K562 (cell line): ENCODE measurements around the gene GPR55. TPM values are rescaled to one million over a fixed set of nuclear protein-coding genes. Genes with fewer than 3 reads are reported as not detected.

ENCODE experiments used
- ATAC-seq: fragments of 200-7000 bp; cut with Tn5 transposase; 3 replicates; pipeline ENCODE4 v1.9.1; 2020; ENCODE audit warnings: moderate library complexity
- BruUV-seq: library from RNA; stranded (reverse); fragments of 400-500 nt; replicated peaks from 2 replicates; lab custom pipeline; 2021; lab: Mats Ljungman, UMichigan
- CTCF ChIA-PET: fragments of 300-600 bp; formaldehyde crosslinking; extraction: SDS; loops from one replicate; lab custom pipeline; 2021; ENCODE audit warnings: low intra/inter-chr PET ratio; lab: Yijun Ruan, JAX
- POLR2A ChIA-PET: fragments of 300-600, 350-650 bp; sonication (Branson Sonifier 250); formaldehyde crosslinking; extraction: SDS; loops from one replicate; lab custom pipeline; 2021; ENCODE audit warnings: antibody characterized with exemption, inconsistent platforms; lab: Yijun Ruan, JAX
- DNase-seq, 4 experiments: peaks; one replicate each; pipeline versions ENCODE4 v3.0.0 to v3.0.0-alpha.2; 2011 to 2018; ENCODE audit warnings: low spot score in 3 of 4, mixed read lengths in 3 of 4; ENCODE audit errors: extremely low read depth in 1 of 4
- FAIRE-seq: peaks from 2 replicates; lab custom pipeline; 2011; peaks lifted over from hg19 to GRCh38; lab: Jason Lieb, UNC
- H2AFZ ChIP-seq: 2 replicates; pipeline ENCODE4 v1.6.0; 2011; ENCODE audit warnings: low read depth, low read length, control low read depth, inconsistent platforms
- H3K27ac ChIP-seq: fragments of 200-600 bp; 3 replicates; pipeline ENCODE4 v1.8.0; 2011; ENCODE audit warnings: low read depth, mild to moderate bottlenecking, control low read depth, inconsistent platforms, low read length, moderate library complexity, mixed read lengths; ENCODE audit errors: extremely low read depth
- H3K27me3 ChIP-seq, 2 experiments: fragments of 300-600 bp in 1 of 2; 2 replicates in 1 of 2; 3 replicates in 1 of 2; pipeline versions ENCODE4 v1.6.0 to v1.8.0; 2011; ENCODE audit warnings: inconsistent platforms in 2 of 2, low read length in 2 of 2, mild to moderate bottlenecking in 1 of 2, mixed read lengths in 1 of 2, moderate library complexity in 1 of 2; ENCODE audit not compliant: control insufficient read depth in 2 of 2, insufficient read depth in 2 of 2
- H3K36me3 ChIP-seq: fragments of 300-600 bp; 3 replicates; pipeline ENCODE4 v1.8.0; 2011; ENCODE audit warnings: mild to moderate bottlenecking, low read length, inconsistent platforms; ENCODE audit not compliant: control insufficient read depth, insufficient read depth
- H3K4me1 ChIP-seq, 2 experiments: fragments of 200-600 bp in 1 of 2; replicated peaks in 1 of 2; 2 replicates in 1 of 2; 3 replicates in 1 of 2; pipeline versions ENCODE4 v1.5.1 to v1.8.0; 2011; ENCODE audit warnings: inconsistent platforms in 2 of 2, low read length in 2 of 2, mild to moderate bottlenecking in 1 of 2, mixed read lengths in 1 of 2, moderate library complexity in 1 of 2; ENCODE audit not compliant: control insufficient read depth in 2 of 2, insufficient read depth in 2 of 2
- H3K4me2 ChIP-seq: 2 replicates; pipeline ENCODE4 v1.6.1; 2011; ENCODE audit warnings: low read length, control low read depth, inconsistent platforms, mixed read lengths; ENCODE audit not compliant: insufficient read depth
- H3K4me3 ChIP-seq: fragments of 200-600 bp; sonication (generic), shearing (Covaris generic); 2 replicates; pipeline ENCODE4 v1.5.1; 2016; ENCODE audit warnings: control low read depth, inconsistent platforms
- H3K79me2 ChIP-seq: fragments of 200-600 bp; 3 replicates; pipeline ENCODE4 v1.8.0; 2011; ENCODE audit warnings: low read length, inconsistent platforms; ENCODE audit not compliant: control insufficient read depth, insufficient read depth
- H3K9ac ChIP-seq, 2 experiments: 2 replicates each; pipeline versions ENCODE4 v1.6.0 to v1.6.1; 2011; ENCODE audit warnings: low read depth in 2 of 2, low read length in 2 of 2, control low read depth in 1 of 2, inconsistent platforms in 1 of 2, mild to moderate bottlenecking in 1 of 2, mixed read lengths in 1 of 2; ENCODE audit not compliant: insufficient read depth in 1 of 2
- H3K9me1 ChIP-seq: one replicate; pipeline ENCODE4 v1.6.0; 2011; ENCODE audit warnings: inconsistent platforms, mild to moderate bottlenecking, low read length, moderate library complexity; ENCODE audit not compliant: control insufficient read depth, insufficient read depth
- H3K9me3 ChIP-seq: replicated peaks from 2 replicates; pipeline ENCODE4 v1.5.1; 2011; ENCODE audit warnings: low read depth, low read length, inconsistent platforms; ENCODE audit not compliant: control insufficient read depth, insufficient read depth
- H4K20me1 ChIP-seq: replicated peaks from 2 replicates; pipeline ENCODE4 v1.6.1; 2011; ENCODE audit warnings: low read length, inconsistent platforms, mixed read lengths; ENCODE audit not compliant: control insufficient read depth, insufficient read depth
- CC2D1A ChIP-seq: fragments of 450-650 bp; IDR thresholded peaks from 2 replicates; pipeline ENCODE4 v1.6.1; 2017; ENCODE audit warnings: mild to moderate bottlenecking
- CTBP1 ChIP-seq: fragments of 450-650 bp; IDR thresholded peaks from 2 replicates; pipeline ENCODE4 v1.6.1; 2016; ENCODE audit warnings: borderline replicate concordance
- MEIS2 ChIP-seq: fragments of 450-650 bp; IDR thresholded peaks from 2 replicates; pipeline ENCODE4 v1.6.1; 2014; ENCODE audit warnings: mild to moderate bottlenecking; ENCODE audit not compliant: partially characterized antibody
- MTA2 ChIP-seq: fragments of 450-650 bp; IDR thresholded peaks from 2 replicates; pipeline ENCODE4 v1.6.1; 2016; ENCODE audit warnings: low read depth
- NCOR1 ChIP-seq: fragments of 450-650 bp; IDR thresholded peaks from 2 replicates; pipeline ENCODE4 v1.6.1; 2016; ENCODE audit warnings: mild to moderate bottlenecking, moderate library complexity
- POLR2H ChIP-seq: IDR thresholded peaks from 2 replicates; pipeline ENCODE4 v1.6.1; 2016; ENCODE audit warnings: missing genetic modification characterization, low read depth, mild to moderate bottlenecking, control low read depth, missing compliant biosample characterization, moderate library complexity
- STAT5A ChIP-seq: IDR thresholded peaks from 2 replicates; pipeline ENCODE4 v1.6.1; 2012; ENCODE audit warnings: low read length, inconsistent platforms, borderline replicate concordance
- TBL1XR1 ChIP-seq, 2 experiments: IDR thresholded peaks; 2 replicates each; pipeline ENCODE4 v1.6.1; 2012; ENCODE audit warnings: improper control_type of control experiment in 2 of 2, low read length in 2 of 2, mild to moderate bottlenecking in 1 of 2
- WGBS: fragments of 100-300 bp; shearing (Covaris generic); methylation state at CpG from one replicate; pipeline ENCODE4 v1.1.6; 2016; ENCODE audit warnings: low coverage, mixed read lengths; ENCODE audit not compliant: insufficient coverage; ENCODE audit errors: missing lambda C conversion rate; 5-methylcytosine and 5-hydroxymethylcytosine counted together
- in situ Hi-C: fragments of 300-500 bp; cut with MboI; formaldehyde crosslinking; loops from 4 replicates; pipeline ENCODE4 v1.15.0; 2018; ENCODE audit warnings: inconsistent platforms, mixed read lengths
- intact Hi-C: fragments of 100-400 bp; cut with micrococcal nuclease; formaldehyde crosslinking; loops from 2 replicates; pipeline ENCODE4 v1.14.2; 2022
- polyA plus RNA-seq, 8 experiments: library from polyadenylated mRNA; depleted of rRNA in 4 of 8; stranded (reverse) in 5 of 8; unstranded in 3 of 8; fragments of >200 nt; fragmentation: Nextera tagmentation in 2 of 8; fragmentation: Illumina TruSeq in 1 of 8; extraction: Ambion mirVana in 2 of 8; extraction: Trizol in 1 of 8; gene quantifications; 2 replicates each; pipeline versions ENCODE4 v1.2.1 to v1.2.3, GENCODE V29; 2011 to 2014; ENCODE audit warnings: inconsistent platforms in 1 of 8, missing spikeins in 1 of 8
- total RNA-seq, 7 experiments: library from RNA; depleted of rRNA in 6 of 7; stranded (reverse); fragments of >200 nt in 6 of 7; fragmentation: Illumina TruSeq in 2 of 7; extraction: Trizol in 2 of 7; gene quantifications; 2 replicates each; pipeline versions ENCODE4 v1.2.1 to v1.2.3, GENCODE V29; 2011 to 2021; ENCODE audit warnings: low replicate concordance in 1 of 7
- TF ChIP-seq, protein P1 (sequence below): fragments of 150-350 bp; conservative IDR thresholded peaks from 2 replicates; pipeline ENCODE4 v1.6.1; 2014; ENCODE audit warnings: low read length
- TF ChIP-seq, protein P2 (sequence below): sonication (generic); formaldehyde crosslinking; IDR thresholded peaks from 2 replicates; pipeline ENCODE4 v1.8.0; 2022; ENCODE audit warnings: missing genetic modification reagents, mild to moderate bottlenecking, moderate library complexity, borderline replicate concordance
- TF ChIP-seq, protein P3 (sequence below), 2 experiments: fragments of 450-650 bp; conservative IDR thresholded peaks; 2 replicates each; pipeline ENCODE4 v1.6.1; 2017; ENCODE audit warnings: mild to moderate bottlenecking in 2 of 2, moderate library complexity in 2 of 2
- TF ChIP-seq, protein P4 (sequence below): fragments of 250-450 bp; sonication (Bioruptor Pico); IDR thresholded peaks from 2 replicates; pipeline ENCODE4 v1.5.0; 2021; ENCODE audit warnings: mild to moderate bottlenecking, moderate library complexity

The GPR55 gene
- total and polyA plus RNA-seq, 9 of the 15 experiments (the other 6 are each of a cell fraction or from before 2014, with no cell fraction given), result 0.11 to 0.49 (median 0.27) TPM

DNA sequence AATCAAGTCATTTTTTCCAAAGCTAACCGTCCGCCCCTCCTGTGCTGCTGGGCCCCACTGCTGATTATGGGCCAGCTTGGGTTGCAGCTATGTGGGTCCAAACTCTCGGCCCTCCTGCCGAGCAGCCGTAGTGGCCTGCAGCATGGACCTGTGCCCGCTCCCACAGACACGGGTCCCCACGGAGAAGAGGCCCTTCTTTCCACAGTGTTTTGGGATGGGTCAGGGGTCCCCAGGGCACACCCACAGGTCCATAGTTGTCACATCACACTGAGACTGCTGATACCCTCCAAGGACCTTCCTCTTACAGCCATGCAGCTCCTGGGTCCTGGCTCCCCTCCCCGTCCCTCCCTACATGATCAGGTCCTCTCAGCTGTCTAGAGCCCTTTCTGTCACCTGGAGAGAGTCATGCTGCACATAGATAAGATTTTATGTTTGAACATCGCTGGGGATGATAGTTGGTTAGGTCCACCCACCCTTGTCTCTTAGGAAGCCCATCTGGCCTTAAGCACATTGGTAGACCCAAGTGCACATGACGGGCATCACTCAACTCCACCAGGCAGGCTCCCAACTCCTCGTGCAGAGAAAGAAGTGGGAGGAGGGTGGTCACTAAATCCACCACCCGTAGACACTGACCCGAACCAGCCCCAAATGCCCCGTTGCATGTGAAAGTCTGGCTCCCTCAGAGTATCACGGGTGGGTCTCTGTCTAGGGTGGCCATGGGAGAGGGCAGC is 17.5 kb downstream of the GPR55 start:
- no peaks in the 10 kb centered on the region for H3K9me1 ChIP-seq
- BruUV-seq, result no TSS peak
- peak; percentile 90 for FAIRE-seq
- ChIA-PET POLR2A (no interaction called here), CTCF (no interaction called here)
- peak; percentile 62 for ATAC-seq
- no peaks in the 10 kb centered on the region for H3K27me3 ChIP-seq
- peak; percentile 61 to 80 (median 64) for DNase-seq
- in situ Hi-C loops (loop anchor here (5.0 kb wide), 1 partner anchor 80 kb away; no protein-coding TSS in a partner anchor), intact Hi-C loops (loop anchor here (10.0 kb wide), 1 partner anchor 147 kb away; the partner anchor contains the start of gene PSMD1)
- 18% methylated on average over 12 of the region's 16 CpGs for WGBS
- H3K9me3 ChIP-seq, result no peaks in the 10 kb centered on the region
- peak overlapping the region; percentile 85 for H2AFZ ChIP-seq
- no peaks in the 10 kb centered on the region for H4K20me1 ChIP-seq
- H3K27ac ChIP-seq, result peak overlapping the region; percentile 83
- no peaks in the 10 kb centered on the region; the same call in 2 of the 3 replicates for H3K36me3 ChIP-seq
- peak overlapping the region; percentile 60 to 83; a peak in 3 of 4 replicates for H3K9ac ChIP-seq
- H3K4me1 ChIP-seq, result peaks cover 36 to 54% of the 10 kb centered on the region in 2 experiments
- peak overlapping the region; percentile 29 for H3K4me3 ChIP-seq
- no peaks in the 10 kb centered on the region for H3K79me2 ChIP-seq
- H3K4me2 ChIP-seq, result peak overlapping the region; percentile 74
- TF ChIP-seq MEIS2, result peak; percentile 44
- TF ChIP-seq, protein P1, sequence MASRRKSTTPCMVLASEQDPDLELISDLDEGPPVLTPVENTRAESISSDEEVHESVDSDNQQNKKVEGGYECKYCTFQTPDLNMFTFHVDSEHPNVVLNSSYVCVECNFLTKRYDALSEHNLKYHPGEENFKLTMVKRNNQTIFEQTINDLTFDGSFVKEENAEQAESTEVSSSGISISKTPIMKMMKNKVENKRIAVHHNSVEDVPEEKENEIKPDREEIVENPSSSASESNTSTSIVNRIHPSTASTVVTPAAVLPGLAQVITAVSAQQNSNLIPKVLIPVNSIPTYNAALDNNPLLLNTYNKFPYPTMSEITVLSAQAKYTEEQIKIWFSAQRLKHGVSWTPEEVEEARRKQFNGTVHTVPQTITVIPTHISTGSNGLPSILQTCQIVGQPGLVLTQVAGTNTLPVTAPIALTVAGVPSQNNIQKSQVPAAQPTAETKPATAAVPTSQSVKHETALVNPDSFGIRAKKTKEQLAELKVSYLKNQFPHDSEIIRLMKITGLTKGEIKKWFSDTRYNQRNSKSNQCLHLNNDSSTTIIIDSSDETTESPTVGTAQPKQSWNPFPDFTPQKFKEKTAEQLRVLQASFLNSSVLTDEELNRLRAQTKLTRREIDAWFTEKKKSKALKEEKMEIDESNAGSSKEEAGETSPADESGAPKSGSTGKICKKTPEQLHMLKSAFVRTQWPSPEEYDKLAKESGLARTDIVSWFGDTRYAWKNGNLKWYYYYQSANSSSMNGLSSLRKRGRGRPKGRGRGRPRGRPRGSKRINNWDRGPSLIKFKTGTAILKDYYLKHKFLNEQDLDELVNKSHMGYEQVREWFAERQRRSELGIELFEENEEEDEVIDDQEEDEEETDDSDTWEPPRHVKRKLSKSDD, result no peak
- TF ChIP-seq, protein P2, sequence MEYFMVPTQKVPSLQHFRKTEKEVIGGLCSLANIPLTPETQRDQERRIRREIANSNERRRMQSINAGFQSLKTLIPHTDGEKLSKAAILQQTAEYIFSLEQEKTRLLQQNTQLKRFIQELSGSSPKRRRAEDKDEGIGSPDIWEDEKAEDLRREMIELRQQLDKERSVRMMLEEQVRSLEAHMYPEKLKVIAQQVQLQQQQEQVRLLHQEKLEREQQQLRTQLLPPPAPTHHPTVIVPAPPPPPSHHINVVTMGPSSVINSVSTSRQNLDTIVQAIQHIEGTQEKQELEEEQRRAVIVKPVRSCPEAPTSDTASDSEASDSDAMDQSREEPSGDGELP (CRISPR knock-in tag), result peak; percentile 68
- peak in 1 of 2 experiments; percentile 37; a peak in 1 of 4 replicates for TF ChIP-seq TBL1XR1 (IDR thresholded peaks at IDR 0.05; ENCODE audit: low read length in 2 of 2)
- TF ChIP-seq, protein P3, sequence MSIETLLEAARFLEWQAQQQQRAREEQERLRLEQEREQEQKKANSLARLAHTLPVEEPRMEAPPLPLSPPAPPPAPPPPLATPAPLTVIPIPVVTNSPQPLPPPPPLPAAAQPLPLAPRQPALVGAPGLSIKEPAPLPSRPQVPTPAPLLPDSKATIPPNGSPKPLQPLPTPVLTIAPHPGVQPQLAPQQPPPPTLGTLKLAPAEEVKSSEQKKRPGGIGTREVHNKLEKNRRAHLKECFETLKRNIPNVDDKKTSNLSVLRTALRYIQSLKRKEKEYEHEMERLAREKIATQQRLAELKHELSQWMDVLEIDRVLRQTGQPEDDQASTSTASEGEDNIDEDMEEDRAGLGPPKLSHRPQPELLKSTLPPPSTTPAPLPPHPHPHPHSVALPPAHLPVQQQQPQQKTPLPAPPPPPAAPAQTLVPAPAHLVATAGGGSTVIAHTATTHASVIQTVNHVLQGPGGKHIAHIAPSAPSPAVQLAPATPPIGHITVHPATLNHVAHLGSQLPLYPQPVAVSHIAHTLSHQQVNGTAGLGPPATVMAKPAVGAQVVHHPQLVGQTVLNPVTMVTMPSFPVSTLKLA (conservative IDR thresholded peaks at IDR 0.05), result peak in 1 of 2 experiments; percentile 55; a peak in 2 of 4 replicates
- TF ChIP-seq CTBP1, result peak; percentile 26; the same call in 1 of the 2 replicates
- TF ChIP-seq NCOR1, result peak; percentile 81
- TF ChIP-seq POLR2H (tag), result no peak
- 0 out of 2 replicates have a peak, but pooled peaks have one; percentile 43 for TF ChIP-seq STAT5A
- peak; percentile 13; the same call in 1 of the 2 replicates for TF ChIP-seq CC2D1A
- TF ChIP-seq, protein P4, sequence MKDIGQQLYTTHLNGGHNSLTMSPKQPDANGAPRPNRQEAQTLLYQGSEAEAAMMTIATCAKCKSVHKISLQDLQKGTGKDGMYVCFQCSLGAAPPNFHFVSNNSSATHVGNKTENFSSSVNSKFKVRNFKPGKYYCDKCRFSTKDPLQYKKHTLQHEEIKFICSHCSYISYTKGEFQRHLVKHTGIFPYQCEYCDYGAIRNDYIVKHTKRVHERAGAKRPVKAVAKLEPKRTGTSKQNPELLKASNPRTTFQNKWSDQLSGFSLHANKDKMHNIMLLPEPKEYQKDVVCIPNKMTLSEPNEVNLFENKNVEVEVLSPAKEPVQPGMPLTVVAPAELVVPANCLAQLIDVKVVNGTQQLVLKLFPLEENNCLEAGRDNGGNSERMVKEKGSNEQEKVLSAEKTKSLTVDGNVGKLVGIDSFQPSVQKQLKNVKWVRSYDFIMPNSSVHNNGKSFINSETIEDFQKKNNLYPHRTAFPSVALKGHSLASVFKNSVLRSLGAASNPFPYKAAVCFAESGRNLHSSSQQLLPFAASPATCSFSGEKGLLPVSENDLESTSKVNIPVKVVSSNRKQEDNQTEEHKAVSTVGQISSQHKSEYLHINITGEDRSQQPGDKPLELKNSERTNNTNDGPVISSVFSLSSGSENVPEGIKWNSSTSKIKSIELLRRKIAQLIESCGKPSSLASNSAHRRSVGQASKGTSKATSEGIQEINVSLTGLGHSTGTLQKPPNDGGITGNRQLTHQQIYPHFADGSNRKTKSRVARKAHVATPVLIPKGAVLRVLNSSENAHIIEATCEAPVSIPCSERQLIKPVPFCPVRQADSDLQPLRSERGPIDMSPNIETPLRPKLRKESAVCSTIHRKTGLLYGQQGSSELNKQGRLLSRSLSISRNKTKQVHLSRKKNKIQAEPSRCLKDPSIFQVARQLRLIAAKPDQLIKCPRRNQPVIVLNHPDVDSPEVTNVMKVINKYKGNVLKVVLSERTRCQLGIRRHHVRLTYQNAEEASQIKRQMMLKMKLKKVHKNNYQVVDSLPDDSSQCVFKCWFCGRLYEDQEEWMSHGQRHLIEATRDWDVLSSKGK (CRISPR knock-in tag), result no peak
- TF ChIP-seq MTA2, result peak; percentile 46; the same call in 1 of the 2 replicates
